GM21423 (cell line): ENCODE measurements around the gene ZNF519.

Experiments used
- ATAC-seq: cut with Tn5 transposase; IDR thresholded peaks from one replicate; pipeline ENCODE4 v1.9.1; 2021; ENCODE audit warnings: mild to moderate bottlenecking, moderate library complexity; ENCODE audit not compliant: unreplicated experiment

Gene ZNF519

DNA sequence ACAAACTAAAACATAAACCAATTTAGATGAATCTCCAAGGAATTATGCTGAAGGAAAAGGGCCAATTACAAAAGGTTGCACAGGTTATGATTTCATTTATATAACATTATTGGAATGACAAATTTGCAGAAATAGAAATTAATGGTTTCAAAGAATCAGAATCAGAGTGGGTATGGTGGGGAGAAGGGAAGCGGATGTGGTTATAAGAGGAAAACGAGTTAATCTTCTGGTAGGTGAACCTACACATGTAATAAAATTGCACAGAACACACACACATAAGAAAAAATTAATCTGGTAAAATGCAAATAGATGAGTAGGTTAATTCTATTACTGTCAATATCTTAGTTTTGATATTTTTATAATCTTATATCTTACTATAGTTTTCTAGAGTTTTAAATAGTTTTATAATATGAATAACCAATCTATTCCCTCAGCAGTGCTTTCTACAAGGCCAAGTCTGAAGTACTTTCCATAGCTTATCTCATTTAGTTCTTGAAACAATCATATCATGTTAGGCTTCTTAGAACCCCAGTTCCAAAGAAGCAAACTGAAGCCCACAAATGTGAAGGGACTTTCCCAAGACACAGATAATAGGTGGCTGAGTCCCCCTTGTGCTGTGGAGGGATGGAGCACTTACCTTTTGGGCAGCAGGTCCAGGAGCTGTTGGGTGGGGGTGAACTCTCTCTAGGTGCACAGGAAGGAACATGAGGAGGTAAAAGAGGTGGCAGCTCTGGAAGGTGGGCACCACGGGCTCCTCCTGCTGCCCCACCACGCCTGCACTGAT, 31.5 kb downstream of the ZNF519 start:
- ATAC-seq: no peak

DNA sequence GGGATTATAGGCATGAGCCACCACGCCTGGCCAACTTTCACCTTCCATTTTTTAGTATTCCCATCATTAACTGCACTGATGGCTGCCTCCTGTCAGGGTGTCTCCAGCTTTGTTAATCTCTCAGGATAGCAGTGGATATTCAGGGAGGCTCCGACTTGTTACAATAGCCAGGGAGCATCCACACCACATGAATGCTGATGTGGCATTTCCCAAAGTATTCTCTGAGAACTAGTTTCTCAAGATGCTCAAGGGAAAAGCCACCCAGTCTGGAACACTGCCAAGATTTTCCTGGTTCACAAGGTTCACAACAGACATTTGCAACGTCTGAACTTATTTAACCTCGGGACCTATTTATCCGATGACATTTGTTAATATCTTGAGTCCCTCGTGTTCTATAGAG, 33.8 kb downstream of the ZNF519 start:
- ATAC-seq: no peak

- ATAC-seq: no peak
These were observed 34.5 kb downstream of the ZNF519 start for GRCh38 chr18:14097761-14098160.

GRCh38 chr18:14093307-14093915, 38.8 kb downstream of the ZNF519 start:
- ATAC-seq: no peak

DNA sequence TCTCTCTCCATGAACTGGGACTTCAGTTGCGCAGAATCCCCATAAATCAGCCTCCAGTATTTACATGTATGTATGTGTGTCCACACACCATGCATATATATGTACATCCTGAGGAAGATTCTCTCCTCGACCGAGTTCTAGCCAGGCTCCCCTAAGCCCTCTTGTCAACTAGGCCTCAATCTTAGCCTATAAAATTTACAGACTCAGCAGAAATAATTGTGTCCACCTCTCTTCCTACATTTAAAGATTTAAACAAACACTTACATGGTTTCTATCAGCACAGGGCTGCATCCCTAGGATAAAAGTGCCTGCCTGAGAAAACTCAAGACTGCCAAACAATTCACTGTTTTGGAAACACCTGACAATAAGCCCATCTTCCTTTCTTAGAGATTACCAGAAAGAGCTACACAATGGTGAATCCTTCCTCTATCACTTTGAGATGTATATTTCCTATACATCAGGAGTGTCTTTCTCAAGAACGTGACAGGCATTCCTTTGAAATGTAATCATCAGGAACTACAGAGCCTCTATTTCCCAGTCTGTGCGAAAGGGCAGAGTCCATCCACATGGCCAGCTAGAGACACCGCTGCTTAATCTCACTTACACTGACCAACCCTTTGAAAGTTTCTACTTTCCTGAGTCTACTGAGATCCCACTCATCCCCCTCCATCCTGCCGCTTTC, 39.5 kb downstream of the ZNF519 start:
- ATAC-seq: no peak

- no peak for ATAC-seq
These were observed 42.5 kb downstream of the ZNF519 start for GRCh38 chr18:14089781-14090180.

DNA sequence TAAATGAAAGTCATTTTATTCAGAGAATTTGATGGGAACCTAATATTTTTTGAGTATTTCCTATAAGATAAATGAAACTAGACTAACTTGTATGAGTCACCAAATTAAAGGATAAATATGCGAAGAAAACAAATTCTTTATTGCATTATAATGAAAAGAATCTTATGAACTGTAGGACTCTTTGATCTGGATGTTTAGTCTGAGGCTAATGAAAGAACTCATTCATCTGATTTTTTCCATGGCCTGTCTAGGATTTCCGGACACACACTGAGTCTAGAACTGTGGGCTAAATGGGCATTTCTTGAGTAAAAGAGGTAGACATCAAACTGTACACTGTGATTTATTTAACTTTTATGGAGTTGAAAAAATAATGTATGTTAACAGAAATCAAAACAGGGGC, 43.0 kb downstream of the ZNF519 start:
- ATAC-seq: no peak

DNA sequence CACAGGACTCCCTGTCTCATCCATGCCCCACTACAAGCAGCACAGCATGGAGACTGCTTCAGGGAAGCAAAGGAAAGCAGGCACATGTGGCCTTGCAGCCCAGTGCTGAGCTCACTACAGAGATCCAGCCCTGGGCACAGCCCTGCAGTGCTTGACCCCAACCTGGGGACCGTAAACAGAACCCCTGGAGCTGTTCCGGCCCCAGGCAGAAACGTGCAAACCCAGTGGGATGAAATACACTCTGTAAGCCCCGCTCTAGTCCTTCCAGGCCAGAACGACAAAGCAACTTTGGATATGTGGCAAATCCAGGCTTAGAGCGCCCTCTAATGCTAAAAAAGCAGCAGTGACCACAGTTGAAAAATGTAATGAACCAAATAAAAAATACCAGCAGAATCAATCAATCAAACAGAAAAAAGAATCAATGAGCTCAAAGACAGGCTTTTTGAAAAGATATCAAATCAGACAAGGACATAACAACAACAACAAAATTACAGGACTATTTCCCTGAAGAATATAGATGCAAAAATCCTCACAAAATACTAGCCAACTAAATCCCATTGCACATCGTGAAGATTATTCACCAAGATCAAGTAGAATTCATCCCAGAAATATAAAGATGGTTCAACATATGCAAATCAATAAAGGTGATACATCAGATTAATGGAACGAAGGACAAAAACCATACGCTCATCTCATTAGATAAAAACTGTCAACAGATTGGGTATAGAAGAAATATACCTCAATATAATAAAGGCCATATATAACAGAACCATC, 45.6 kb downstream of the ZNF519 start:
- ATAC-seq: no peak

DNA sequence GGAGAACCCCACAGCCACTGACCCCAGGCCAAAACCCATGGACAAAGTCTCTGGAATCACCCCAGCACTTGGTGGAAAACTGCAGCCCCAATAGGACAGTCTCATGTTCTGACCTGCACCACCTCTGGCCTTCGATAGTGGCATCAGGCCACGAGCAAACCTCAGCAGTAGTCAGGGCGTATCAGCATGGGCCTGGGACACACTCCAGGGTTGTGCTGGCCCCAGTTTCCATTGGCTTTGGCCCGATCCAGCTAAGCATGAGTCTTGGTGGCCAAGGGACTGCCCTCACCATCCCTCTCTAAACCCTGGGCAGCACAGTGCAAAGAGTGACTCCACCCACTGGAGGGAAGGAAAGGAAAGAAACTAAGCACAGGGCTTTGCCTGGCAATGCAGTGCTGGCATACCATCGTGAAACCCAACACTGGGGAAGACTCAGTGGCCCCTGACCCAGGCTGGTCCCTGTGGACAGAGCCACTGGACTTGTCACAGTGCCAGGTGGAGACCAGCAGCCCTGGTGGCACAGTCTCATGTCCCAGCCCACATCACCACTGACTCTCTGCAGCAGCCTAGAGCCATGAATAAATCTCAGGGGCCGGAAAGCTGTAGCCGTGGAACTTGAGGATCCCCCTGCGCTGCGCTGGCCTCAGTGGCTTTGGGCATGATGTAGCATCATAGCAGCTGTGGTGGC, 46.3 kb downstream of the ZNF519 start:
- ATAC-seq: no peak

DNA sequence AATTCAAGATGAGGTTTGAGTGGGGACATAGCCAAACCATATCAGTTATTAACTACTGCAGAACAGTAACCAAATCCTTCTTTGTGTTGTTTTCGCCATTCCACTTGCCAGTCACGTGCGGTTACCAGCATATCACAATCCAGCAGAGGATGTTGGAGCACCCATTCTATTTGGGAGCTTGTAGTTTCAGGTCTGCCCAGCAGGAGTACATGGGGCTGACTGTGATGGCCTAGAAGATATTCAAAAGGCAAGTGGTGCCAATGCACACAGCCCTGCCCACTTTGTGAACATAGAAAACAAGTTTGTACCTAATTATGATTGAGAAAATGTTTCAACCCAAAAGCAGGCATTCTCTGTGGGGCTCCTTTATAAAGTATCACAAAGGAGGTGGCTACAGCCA, 57.0 kb downstream of the ZNF519 start:
- ATAC-seq: no peak

DNA sequence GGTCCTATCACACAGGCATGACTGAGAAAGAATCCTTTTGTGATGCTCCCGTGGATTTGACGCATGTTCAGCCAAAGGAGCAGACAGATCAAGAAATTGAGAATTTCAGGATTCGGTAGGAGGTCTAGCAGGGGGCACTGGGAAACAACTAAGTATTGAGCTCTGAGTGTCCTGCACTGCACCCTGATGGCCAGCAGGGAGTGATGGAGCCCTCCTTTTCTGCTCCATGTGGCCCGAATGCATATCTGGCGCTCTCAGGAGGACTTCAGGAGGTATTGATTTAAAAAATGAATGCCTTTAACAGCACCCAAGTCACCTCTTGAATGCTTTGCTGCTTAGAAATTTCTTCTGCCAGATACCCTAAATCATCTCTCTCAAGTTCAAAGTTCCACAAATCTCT, 58.0 kb downstream of the ZNF519 start:
- ATAC-seq: no peak

- no peak for ATAC-seq
These were observed 78.6 kb downstream of the ZNF519 start for GRCh38 chr18:14053661-14054060.
